ENCODE results near the gene PAK1. TPM values are rescaled to one million over a fixed set of nuclear protein-coding genes. Genes with fewer than 3 reads are reported as not detected.

PAK1 gene
- polyA plus RNA-seq, 3 donors = 128 to 195 (median 134) TPM

- no peak overlapping the region for H3K4me3 ChIP-seq (replicated peaks in 1 of 3; ENCODE audit: low read depth in 2 of 3, low read length in 3 of 3)
- H3K4me3 Mint-ChIP-seq = no peak overlapping the region
- H3K9ac ChIP-seq (ENCODE audit: insufficient read depth, low read length, poor library complexity, severe bottlenecking) = no peak overlapping the region
- peaks cover 45 to 51% of the 10 kb centered on the region in 2 donors for H3K4me1 ChIP-seq (ENCODE audit: control insufficient read depth in 1 of 2, insufficient read depth in 2 of 2, low read length in 2 of 2)
- WGBS (ENCODE audit: insufficient coverage) = 80% methylated on average over 2 of the region's 2 CpGs
- peaks cover 0 to 2% of the 10 kb centered on the region in 2 donors for H3K36me3 Mint-ChIP-seq
- DNase-seq = no peak
- peaks cover 57% of the 10 kb centered on the region for H3K4me1 Mint-ChIP-seq
- no peaks in the 10 kb centered on the region for H3K27me3 Mint-ChIP-seq (ENCODE audit: low read depth in 3 of 3)
- peaks cover 0 to 8% (median 2%) of the 10 kb centered on the region in 7 donors for H3K9me3 Mint-ChIP-seq
- H3K9me3 ChIP-seq (replicated peaks in 1 of 2; ENCODE audit: control insufficient read depth in 1 of 2, insufficient read depth in 1 of 2, low read length in 2 of 2) = peaks cover 0 to 4% of the 10 kb centered on the region in 2 donors
- H3K27me3 ChIP-seq (ENCODE audit: control insufficient read depth in 2 of 2, insufficient read depth in 2 of 2, low read length in 2 of 2) = no peaks in the 10 kb centered on the region
- H3K4me2 ChIP-seq (replicated peaks; ENCODE audit: extremely low read depth, low read length, poor library complexity, severe bottlenecking) = no peak overlapping the region
- no peak overlapping the region for H3K27ac Mint-ChIP-seq
- no peaks in the 10 kb centered on the region for H3K79me2 ChIP-seq (ENCODE audit: insufficient read depth, low read length)
- TF ChIP-seq CTCF (IDR thresholded peaks at IDR 0.05) = no peak
- no peaks in the 10 kb centered on the region for H4K20me1 ChIP-seq (ENCODE audit: insufficient read depth, low read length)
- no peaks in the 10 kb centered on the region for H3K36me3 ChIP-seq (replicated peaks in 1 of 2; ENCODE audit: control insufficient read depth in 1 of 2, insufficient read depth in 2 of 2, low read length in 2 of 2)
- no peak overlapping the region for H3K27ac ChIP-seq (ENCODE audit: low read depth in 1 of 2, low read length in 2 of 2)
- intact Hi-C loops (cut with micrococcal nuclease) = no loop called here
- no peak overlapping the region for H2AFZ ChIP-seq (ENCODE audit: insufficient read depth, low read depth, low read length, poor library complexity, severe bottlenecking)
Measured at GRCh38 chr11:77506857-77507256, 33.0 kb upstream of the PAK1 start.

GRCh38 chr11:77505956-77506355 lies 32.1 kb upstream of the PAK1 start:
- H3K4me3 Mint-ChIP-seq = no peak overlapping the region
- no peaks in the 10 kb centered on the region for H3K27me3 ChIP-seq (ENCODE audit: control insufficient read depth in 2 of 2, insufficient read depth in 2 of 2, low read length in 2 of 2)
- H2AFZ ChIP-seq (ENCODE audit: insufficient read depth, low read depth, low read length, poor library complexity, severe bottlenecking) = no peak overlapping the region
- H3K9me3 ChIP-seq (replicated peaks in 1 of 2; ENCODE audit: control insufficient read depth in 1 of 2, insufficient read depth in 1 of 2, low read length in 2 of 2) = peaks cover 0 to 4% of the 10 kb centered on the region in 2 donors
- no peak for DNase-seq
- no peaks in the 10 kb centered on the region for H3K79me2 ChIP-seq (ENCODE audit: insufficient read depth, low read length)
- intact Hi-C loops (cut with micrococcal nuclease) = no loop called here
- no peak overlapping the region for H3K4me3 ChIP-seq (replicated peaks in 1 of 3; ENCODE audit: low read depth in 2 of 3, low read length in 3 of 3)
- H3K36me3 ChIP-seq (replicated peaks in 1 of 2; ENCODE audit: control insufficient read depth in 1 of 2, insufficient read depth in 2 of 2, low read length in 2 of 2) = no peaks in the 10 kb centered on the region
- peaks cover 45 to 51% of the 10 kb centered on the region in 2 donors for H3K4me1 ChIP-seq (ENCODE audit: control insufficient read depth in 1 of 2, insufficient read depth in 2 of 2, low read length in 2 of 2)
- H3K27ac Mint-ChIP-seq = no peak overlapping the region
- H3K4me1 Mint-ChIP-seq = peaks cover 57% of the 10 kb centered on the region
- H3K27me3 Mint-ChIP-seq (ENCODE audit: low read depth in 3 of 3) = no peaks in the 10 kb centered on the region
- H3K9me3 Mint-ChIP-seq = peaks cover 0 to 8% (median 2%) of the 10 kb centered on the region in 7 donors
- no peak for TF ChIP-seq CTCF (IDR thresholded peaks at IDR 0.05)
- H3K36me3 Mint-ChIP-seq = peaks cover 0 to 2% of the 10 kb centered on the region in 2 donors
- no peak overlapping the region for H3K4me2 ChIP-seq (replicated peaks; ENCODE audit: extremely low read depth, low read length, poor library complexity, severe bottlenecking)
- no peak overlapping the region for H3K9ac ChIP-seq (ENCODE audit: insufficient read depth, low read length, poor library complexity, severe bottlenecking)
- WGBS (ENCODE audit: insufficient coverage) = no CpG with 5 or more reads among the region's 3 CpGs
- no peaks in the 10 kb centered on the region for H4K20me1 ChIP-seq (ENCODE audit: insufficient read depth, low read length)
- H3K27ac ChIP-seq (ENCODE audit: low read depth in 1 of 2, low read length in 2 of 2) = no peak overlapping the region
